Measurements from ENCODE around the gene ADSS1. TPM values are rescaled to one million over a fixed set of nuclear protein-coding genes. Genes with fewer than 3 reads are reported as not detected.

Gene ADSS1
- total RNA-seq, 1 donor from 2014 or later: 20.2 TPM

- DNase-seq (ENCODE audit: low read depth): no peak
These were observed 67.4 kb downstream of the ADSS1 start for GRCh38 chr14:104791425-104791824.

DNA sequence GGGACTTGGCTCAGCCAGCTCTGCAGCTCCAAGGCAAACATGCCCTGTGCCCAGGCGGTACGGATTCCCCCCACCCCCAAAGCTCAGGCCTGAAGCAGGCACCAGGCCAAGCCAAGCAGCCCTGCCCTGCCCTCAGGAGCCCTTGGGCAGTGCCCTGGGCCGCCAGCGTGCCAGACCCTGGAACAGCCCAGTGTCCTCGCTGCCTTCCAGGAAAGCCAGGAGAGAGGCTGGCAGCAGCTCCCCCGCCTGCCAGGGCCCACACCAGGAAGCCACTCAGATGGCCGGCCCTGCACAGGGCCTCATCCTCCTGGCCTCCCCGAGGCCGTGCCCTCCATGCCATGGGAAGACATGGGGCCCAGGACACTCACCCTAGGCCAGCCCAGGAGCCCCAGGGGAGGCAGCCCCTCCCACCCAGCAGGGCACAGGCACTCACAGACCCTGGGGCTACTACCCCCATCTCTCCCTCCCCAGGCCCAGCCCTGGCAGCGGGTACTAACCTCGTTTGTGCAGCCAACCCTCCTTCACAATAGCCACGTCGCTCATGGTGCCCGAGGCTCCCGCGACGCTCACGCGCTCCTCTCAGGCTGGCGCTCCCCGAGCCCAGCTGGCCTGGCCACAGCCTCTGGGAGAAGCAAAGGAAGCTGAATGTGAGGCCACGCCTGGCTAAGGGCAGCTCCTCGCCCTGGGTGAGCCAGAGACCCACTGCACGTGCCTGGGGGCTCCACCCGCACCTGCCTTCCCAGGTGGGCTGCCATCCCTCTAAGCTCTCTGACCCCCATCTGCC is 68.3 kb downstream of the ADSS1 start:
- DNase-seq (ENCODE audit: low read depth): peak; percentile 22

GRCh38 chr14:104792945-104793702 is 69.1 kb downstream of the ADSS1 start:
- DNase-seq (ENCODE audit: low read depth): no peak

DNA sequence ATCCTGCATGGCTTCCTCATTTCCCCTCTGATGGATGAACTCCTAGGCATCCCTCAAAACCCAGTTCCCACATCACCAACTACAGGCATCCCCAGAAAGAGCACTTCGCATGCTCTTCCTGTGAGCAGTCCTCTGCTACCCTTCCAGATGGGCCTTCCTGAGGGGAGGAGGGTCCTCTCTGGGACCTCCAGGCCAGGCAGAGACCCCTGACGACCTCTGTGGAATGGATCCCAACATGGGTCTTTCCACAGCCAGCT is 69.6 kb downstream of the ADSS1 start:
- no peak for DNase-seq (ENCODE audit: low read depth)

DNA sequence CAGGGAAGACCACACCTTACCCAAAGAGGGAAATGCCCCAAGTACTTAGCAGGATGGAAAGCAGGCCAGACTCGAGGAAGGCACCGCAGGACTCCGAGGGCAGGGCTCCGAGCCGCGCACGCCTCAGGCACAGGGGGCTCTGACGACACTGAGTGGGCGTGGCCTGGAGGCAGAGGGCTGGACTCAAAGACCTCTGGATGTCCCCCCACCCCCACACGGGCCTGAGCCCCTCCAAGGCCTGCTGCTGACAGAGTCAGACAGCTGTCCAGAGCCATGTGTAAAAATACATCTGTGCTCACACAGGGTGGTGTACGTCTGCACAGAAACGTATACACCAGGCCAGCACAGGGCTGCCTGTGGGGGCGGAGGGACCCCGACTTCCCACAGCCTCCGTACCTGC is 70.1 kb downstream of the ADSS1 start:
- DNase-seq (ENCODE audit: low read depth): peak; percentile 77

GRCh38 chr14:104794631-104794992 is 70.6 kb downstream of the ADSS1 start:
- DNase-seq (ENCODE audit: low read depth): peak; percentile 57

- DNase-seq (ENCODE audit: low read depth): no peak
These were observed 71.2 kb downstream of the ADSS1 start, which contains the start of gene AKT1 for GRCh38 chr14:104794993-104795780. Gene AKT1, minus strand, starts transcription at chr14:104795748. Its CDS starts 3,105 bp downstream, at chr14:104792643.

DNA sequence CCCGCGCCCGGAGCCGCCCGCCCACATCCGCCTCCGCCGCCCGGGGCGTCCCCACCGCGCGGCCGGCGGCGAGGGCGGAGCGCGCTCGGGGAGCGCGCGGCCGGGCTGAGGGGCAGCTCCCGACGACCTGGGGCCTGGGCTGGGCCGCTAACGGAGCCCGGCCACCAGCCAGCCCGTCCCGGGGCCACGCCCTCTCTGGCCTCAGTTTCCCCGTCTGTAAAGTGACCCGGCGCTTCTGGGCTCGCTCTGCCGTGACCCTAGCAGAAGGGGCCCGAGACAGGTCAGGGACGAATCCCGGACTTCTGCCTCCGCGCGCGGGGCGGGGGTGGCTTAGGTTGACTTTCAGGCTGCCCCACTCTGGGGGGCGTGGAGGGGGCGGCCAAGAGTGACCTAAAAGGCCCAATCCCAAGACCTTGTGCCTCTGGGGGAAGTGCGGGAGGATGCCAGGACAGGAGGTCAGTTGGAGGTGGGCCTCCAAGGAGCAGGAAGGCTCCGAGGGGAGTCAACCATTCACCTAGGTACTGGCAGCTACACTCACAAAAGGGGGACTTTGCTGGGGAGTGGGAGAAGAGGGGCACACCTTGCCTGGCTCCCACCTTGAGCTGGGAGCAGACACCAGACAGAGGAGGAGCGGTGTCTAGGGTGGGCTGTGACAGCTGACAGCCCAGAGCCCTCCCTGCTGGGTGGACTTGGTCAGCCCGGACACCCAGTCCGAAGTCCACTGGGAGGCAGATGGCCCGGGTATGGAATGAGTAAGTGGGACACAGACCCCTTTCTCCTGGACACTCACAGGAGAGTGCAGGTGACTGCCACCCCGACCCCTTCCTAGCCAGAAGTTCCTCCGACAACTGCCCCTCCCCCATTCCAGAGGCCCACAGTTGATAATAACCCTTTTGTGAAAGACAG is 72.0 kb downstream of the ADSS1 start:
- DNase-seq (ENCODE audit: low read depth): peak; percentile 57

GRCh38 chr14:104796687-104797081 is 72.7 kb downstream of the ADSS1 start:
- no peak for DNase-seq (ENCODE audit: low read depth)

Small RNAs within 50 kb of the gene (microRNA-seq; reads per million reads assigned to microRNA genes)
- not detected for gene MIR4710

Other genes starting within 250 kb of the ADSS1 start
- gene C14orf180, start 144.5 kb upstream of the ADSS1 start, total RNA-seq: 0.67 TPM in 1 of 2 replicates, not detected in the other
- not detected in 2 replicates for gene TMEM179, start 119.5 kb upstream of the ADSS1 start, total RNA-seq
- gene INF2, start 34.6 kb upstream of the ADSS1 start, total RNA-seq: 87.3 and 113 TPM in 2 replicates
- 173 and 212 TPM in 2 replicates for gene SIVA1, start 28.9 kb downstream of the ADSS1 start, total RNA-seq
- gene AKT1, start 71.5 kb downstream of the ADSS1 start, total RNA-seq: 128 and 136 TPM in 2 replicates
- gene ZBTB42, start 76.9 kb downstream of the ADSS1 start, total RNA-seq: 7.6 TPM in 2 replicates
- 45.5 and 58.2 TPM in 2 replicates for gene CEP170B, start 141.0 kb downstream of the ADSS1 start, total RNA-seq
- gene PLD4, start 200.7 kb downstream of the ADSS1 start, total RNA-seq: 0.10 TPM in 1 of 2 replicates, not detected in the other

All from myocyte (in vitro differentiated cells).